ENCODE measurements around the gene TMEM43. TPM values are rescaled to one million over a fixed set of nuclear protein-coding genes. Genes with fewer than 3 reads are reported as not detected.

TMEM43 gene
- total RNA-seq, 1 experiment from 2014 or later = 36.7 TPM

DNA sequence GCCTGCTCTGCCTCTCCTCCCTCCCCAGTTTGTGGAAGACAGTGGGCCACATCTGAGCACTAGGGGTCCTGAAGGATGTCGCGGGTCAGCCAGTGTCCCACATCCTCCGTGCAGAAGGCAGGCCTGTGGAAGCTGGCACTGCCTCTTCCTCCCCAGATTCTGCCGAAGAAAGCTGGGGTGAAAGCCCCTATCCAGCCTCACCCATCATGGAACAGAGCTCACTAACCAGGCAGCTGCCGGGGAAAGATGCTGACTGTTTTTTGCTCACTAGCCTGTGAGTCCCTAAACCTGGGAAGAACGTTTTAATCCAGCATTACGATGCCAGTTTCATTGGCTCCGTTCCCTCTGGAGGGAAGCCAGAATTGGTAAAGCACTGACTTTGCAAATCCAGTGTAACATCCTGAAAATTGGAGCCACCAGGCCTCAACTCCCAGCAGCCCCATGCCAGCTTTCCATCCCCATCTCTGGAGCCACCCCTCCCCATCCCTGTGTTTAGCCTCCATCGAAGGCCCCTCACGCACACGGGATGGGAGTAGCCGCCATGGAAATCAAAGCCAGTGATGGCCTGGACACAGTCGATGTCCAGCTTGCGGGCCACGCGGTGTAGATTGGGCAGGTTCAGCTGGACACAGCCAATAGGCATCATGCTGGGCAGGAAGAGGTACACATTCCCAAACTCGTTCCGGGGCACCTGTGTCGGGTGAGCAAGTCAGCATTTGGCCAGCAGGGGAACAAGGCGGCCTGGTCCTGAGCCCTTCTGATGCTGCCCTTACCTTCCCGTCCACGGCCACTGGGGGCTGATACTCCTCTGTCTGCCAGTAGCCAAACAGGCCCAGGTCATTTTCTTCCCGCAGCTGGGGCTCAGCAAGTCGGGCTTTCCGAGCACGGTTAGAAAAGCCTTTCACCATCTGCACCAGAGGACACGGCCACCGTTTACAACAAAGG lies 23.5 kb downstream of the TMEM43 start:
- no peak overlapping the region for H3K56ac ChIP-seq (ENCODE audit: insufficient read length, low read depth, low read length)
- H2BK15ac ChIP-seq (ENCODE audit: low read depth, low read length) = no peak overlapping the region
- no peak overlapping the region for H2BK120ac ChIP-seq (ENCODE audit: low read depth, low read length, poor library complexity, severe bottlenecking)
- no peaks in the 10 kb centered on the region for H3K27me3 ChIP-seq (ENCODE audit: insufficient read depth, low read length)
- no peak overlapping the region for H3K23ac ChIP-seq (ENCODE audit: insufficient read length, low read depth, low read length)
- Mint-ChIP-seq H3K36me3 (ENCODE audit: insufficient read depth in 1 of 3, low read depth in 3 of 3) (peaks cover 10 to 56% (median 38%) of the 10 kb centered on the region in 3 experiments), H3K4me3 (peak overlapping the region in 1 of 2 experiments; percentile 16; a peak in 1 of 5 replicates), H3K27me3 (ENCODE audit: low read depth) (no peaks in the 10 kb centered on the region), H3K9me3 (no peaks in the 10 kb centered on the region; a peak in 1 of 5 replicates), H3K4me1 (peaks cover 10 to 24% of the 10 kb centered on the region in 2 experiments), H3K27ac (peak overlapping the region in 2 of 3 experiments; percentile 80 to 85; a peak in 4 of 7 replicates)
- H2BK20ac ChIP-seq (ENCODE audit: low read depth, low read length, poor library complexity, severe bottlenecking) = no peak overlapping the region
- H4K8ac ChIP-seq (replicated peaks; ENCODE audit: insufficient read length, low read depth, low read length) = no peak overlapping the region
- H2AFZ ChIP-seq (ENCODE audit: low read length) = no peak overlapping the region
- no peaks in the 10 kb centered on the region for H3K79me2 ChIP-seq (ENCODE audit: insufficient read depth, low read length)
- no peaks in the 10 kb centered on the region for H3K79me1 ChIP-seq (ENCODE audit: insufficient read depth, low read depth, low read length, poor library complexity, severe bottlenecking)
- no peak overlapping the region for H3K4me2 ChIP-seq (ENCODE audit: insufficient read depth, insufficient read length, low read length)
- peak overlapping the region; percentile 47 for H3K27ac ChIP-seq (ENCODE audit: insufficient read length, low read depth, low read length)
- H2BK5ac ChIP-seq (ENCODE audit: insufficient read length, low read length) = no peak overlapping the region
- no peak overlapping the region for H3K9ac ChIP-seq (ENCODE audit: extremely low read depth, insufficient read length, low read length)
- no peak overlapping the region for H3K4ac ChIP-seq (ENCODE audit: low read depth, low read length)
- peak; percentile 89 for DNase-seq
- H4K91ac ChIP-seq (ENCODE audit: insufficient read length, low read depth, low read length) = no peak overlapping the region
- H3K14ac ChIP-seq (ENCODE audit: insufficient read depth, low read length) = peak overlapping the region; percentile 20; the same call in 1 of the 2 replicates
- H4K5ac ChIP-seq (ENCODE audit: insufficient read length, low read depth, low read length) = no peak overlapping the region
- H3T11ph ChIP-seq (ENCODE audit: low read length) = no peak overlapping the region
- WGBS (ENCODE audit: extremely low coverage, insufficient read length, low lambda C conversion rate) = no CpG with 5 or more reads among the region's 28 CpGs
- H3K18ac ChIP-seq (ENCODE audit: insufficient read length, low read depth, low read length) = peak overlapping the region; percentile 38
- no peak overlapping the region for H2BK12ac ChIP-seq (ENCODE audit: insufficient read length, low read depth, low read length)
- no peaks in the 10 kb centered on the region for H3K9me3 ChIP-seq (ENCODE audit: control insufficient read depth, low read depth, low read length)
- TF ChIP-seq, protein P1, sequence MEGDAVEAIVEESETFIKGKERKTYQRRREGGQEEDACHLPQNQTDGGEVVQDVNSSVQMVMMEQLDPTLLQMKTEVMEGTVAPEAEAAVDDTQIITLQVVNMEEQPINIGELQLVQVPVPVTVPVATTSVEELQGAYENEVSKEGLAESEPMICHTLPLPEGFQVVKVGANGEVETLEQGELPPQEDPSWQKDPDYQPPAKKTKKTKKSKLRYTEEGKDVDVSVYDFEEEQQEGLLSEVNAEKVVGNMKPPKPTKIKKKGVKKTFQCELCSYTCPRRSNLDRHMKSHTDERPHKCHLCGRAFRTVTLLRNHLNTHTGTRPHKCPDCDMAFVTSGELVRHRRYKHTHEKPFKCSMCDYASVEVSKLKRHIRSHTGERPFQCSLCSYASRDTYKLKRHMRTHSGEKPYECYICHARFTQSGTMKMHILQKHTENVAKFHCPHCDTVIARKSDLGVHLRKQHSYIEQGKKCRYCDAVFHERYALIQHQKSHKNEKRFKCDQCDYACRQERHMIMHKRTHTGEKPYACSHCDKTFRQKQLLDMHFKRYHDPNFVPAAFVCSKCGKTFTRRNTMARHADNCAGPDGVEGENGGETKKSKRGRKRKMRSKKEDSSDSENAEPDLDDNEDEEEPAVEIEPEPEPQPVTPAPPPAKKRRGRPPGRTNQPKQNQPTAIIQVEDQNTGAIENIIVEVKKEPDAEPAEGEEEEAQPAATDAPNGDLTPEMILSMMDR (conservative IDR thresholded peaks at IDR 0.05) = peak; percentile 68
- H2AK5ac ChIP-seq (ENCODE audit: insufficient read length, low read length) = no peak overlapping the region
- peaks cover 2% of the 10 kb centered on the region for H3K23me2 ChIP-seq (ENCODE audit: insufficient read length, low read depth, low read length, poor library complexity, severe bottlenecking)
- H3K4me1 ChIP-seq (ENCODE audit: insufficient read depth, low read length) = peaks cover 6% of the 10 kb centered on the region; the same call in 1 of the 2 replicates
- no peaks in the 10 kb centered on the region for H4K20me1 ChIP-seq (ENCODE audit: control insufficient read depth, insufficient read depth, insufficient read length)
